HEK293T (cell line): ENCODE results near the gene NUDT12.

Experiments used
- BHLHE40 ChIP-seq: fragments of 450-650 bp; IDR thresholded peaks from 2 replicates; pipeline ENCODE4 v1.6.1; 2016; ENCODE audit warnings: mild to moderate bottlenecking, moderate library complexity, borderline replicate concordance
- ELF4 ChIP-seq: fragments of 450-650 bp; IDR thresholded peaks from 2 replicates; pipeline ENCODE4 v1.6.1; 2017; ENCODE audit warnings: antibody characterized with exemption
- FOXA1 ChIP-seq: fragments of 450-650 bp; IDR thresholded peaks from 2 replicates; pipeline ENCODE4 v1.6.1; 2016; ENCODE audit warnings: mild to moderate bottlenecking
- FOXM1 ChIP-seq: fragments of 450-650 bp; IDR thresholded peaks from 2 replicates; pipeline ENCODE4 v1.6.1; 2017; ENCODE audit warnings: mild to moderate bottlenecking, borderline replicate concordance
- HDGF ChIP-seq: fragments of 450-650 bp; IDR thresholded peaks from 2 replicates; pipeline ENCODE4 v1.6.1; 2017; ENCODE audit warnings: antibody characterized with exemption, borderline replicate concordance
- L3MBTL2 ChIP-seq: fragments of 450-650 bp; conservative IDR thresholded peaks from 2 replicates; pipeline ENCODE4 v1.6.1; 2016; ENCODE audit warnings: mild to moderate bottlenecking
- LEF1 ChIP-seq: fragments of 450-650 bp; IDR thresholded peaks from 2 replicates; pipeline ENCODE4 v1.6.1; 2017; ENCODE audit warnings: mild to moderate bottlenecking, borderline replicate concordance
- NFRKB ChIP-seq: fragments of 450-650 bp; IDR thresholded peaks from 2 replicates; pipeline ENCODE4 v1.6.1; 2016; ENCODE audit warnings: mild to moderate bottlenecking, moderate library complexity
- SP1 ChIP-seq: fragments of 450-650 bp; IDR thresholded peaks from 2 replicates; pipeline ENCODE4 v1.6.1; 2017
- TARDBP ChIP-seq: fragments of 450-650 bp; IDR thresholded peaks from 2 replicates; pipeline ENCODE4 v1.6.1; 2016
- ZNF384 ChIP-seq: fragments of 450-650 bp; IDR thresholded peaks from 2 replicates; pipeline ENCODE4 v1.6.1; 2016

GRCh38 chr5:103541114-103541513, 21.5 kb downstream of the NUDT12 start:
- TF ChIP-seq TARDBP (no peak), ELF4 (no peak), SP1 (no peak), LEF1 (no peak), ZNF384 (no peak), BHLHE40 (no peak), FOXM1 (no peak), HDGF (no peak), L3MBTL2 (no peak), NFRKB (no peak), FOXA1 (no peak)
